Natural killer cell (primary cell): ENCODE measurements around the gene SORBS2. TPM values are rescaled to one million over a fixed set of nuclear protein-coding genes. Genes with fewer than 3 reads are reported as not detected.

Experiments used
- ATAC-seq, 3 donors: fragments of 150-1000 bp in 2 of 3; fragments of 200-7000 bp in 1 of 3; cut with Tn5 transposase; 1 replicate in 1 of 3; 2 replicates in 2 of 3; pipeline ENCODE4 v1.10.0; 2021; ENCODE audit warnings: mild to moderate bottlenecking in 2 of 3, moderate library complexity in 2 of 3
- DNase-seq, 2 donors: peaks; one replicate each; pipeline versions ENCODE4 v3.0.0 to v3.0.0-alpha.2; 2013 to 2021; ENCODE audit warnings: mixed read lengths in 1 of 2
- H3K27ac ChIP-seq: one replicate; pipeline ENCODE4 v1.5.1; 2013; ENCODE audit warnings: mild to moderate bottlenecking, low read length
- H3K27me3 ChIP-seq: one replicate; pipeline ENCODE4 v1.6.1; 2013; ENCODE audit warnings: low read length; ENCODE audit not compliant: control insufficient read depth, insufficient read depth
- H3K36me3 ChIP-seq: one replicate; pipeline ENCODE4 v1.6.1; 2013; ENCODE audit warnings: low read length; ENCODE audit not compliant: control insufficient read depth, insufficient read depth
- H3K4me1 ChIP-seq: one replicate; pipeline ENCODE4 v1.6.1; 2013; ENCODE audit warnings: low read length; ENCODE audit not compliant: control insufficient read depth, insufficient read depth
- H3K4me3 ChIP-seq: one replicate; pipeline ENCODE4 v1.5.1; 2013; ENCODE audit warnings: low read length
- H3K9me3 ChIP-seq: one replicate; pipeline ENCODE4 v1.6.1; 2013; ENCODE audit warnings: low read length; ENCODE audit not compliant: control insufficient read depth, insufficient read depth
- H3K27ac Mint-ChIP-seq, 2 donors: one replicate each; pipeline ENCODE4 v1.8.0; 2022; ENCODE audit warnings: mild to moderate bottlenecking in 2 of 2, mixed read lengths in 2 of 2, moderate library complexity in 1 of 2
- H3K27me3 Mint-ChIP-seq, 2 donors: one replicate each; pipeline ENCODE4 v1.8.0; 2022; ENCODE audit warnings: low read depth in 2 of 2, mixed read lengths in 2 of 2
- H3K36me3 Mint-ChIP-seq: one replicate; pipeline ENCODE4 v1.8.0; 2022; ENCODE audit warnings: mixed read lengths
- H3K4me1 Mint-ChIP-seq, 2 donors: one replicate each; pipeline ENCODE4 v1.8.0; 2022; ENCODE audit warnings: mixed read lengths in 2 of 2
- H3K4me3 Mint-ChIP-seq: one replicate; pipeline ENCODE4 v1.8.0; 2022; ENCODE audit warnings: mild to moderate bottlenecking, moderate library complexity, mixed read lengths
- H3K9me3 Mint-ChIP-seq, 2 donors: one replicate each; pipeline ENCODE4 v1.8.0; 2022; ENCODE audit warnings: mixed read lengths in 2 of 2
- WGBS: methylation state at CpG from one replicate; pipeline ENCODE4 v1.1.7; 2013; ENCODE audit warnings: missing lambda C conversion rate; ENCODE audit not compliant: insufficient coverage; 5-methylcytosine and 5-hydroxymethylcytosine counted together
- intact Hi-C: fragments of 100-400 bp; cut with micrococcal nuclease; formaldehyde crosslinking; loops from one replicate; pipeline ENCODE4 v1.14.2; 2022
- total RNA-seq, 4 donors: library from RNA; stranded (reverse); fragments of 120-200 nt in 1 of 4; gene quantifications; one replicate each; pipeline versions ENCODE4 v1.2.3 to v1.2.4, GENCODE V29; 2013 to 2022
- TF ChIP-seq, protein P1 (sequence below): fragments of 200-600 bp; IDR thresholded peaks from one replicate; pipeline ENCODE4 v1.8.0; 2022; ENCODE audit warnings: antibody characterized with exemption

SORBS2 gene
- total RNA-seq, 3 donors from 2014 or later (not counting 1 experiment from before 2014, with no cell fraction given) = 10.2 to 15.6 (median 13.5) TPM

DNA sequence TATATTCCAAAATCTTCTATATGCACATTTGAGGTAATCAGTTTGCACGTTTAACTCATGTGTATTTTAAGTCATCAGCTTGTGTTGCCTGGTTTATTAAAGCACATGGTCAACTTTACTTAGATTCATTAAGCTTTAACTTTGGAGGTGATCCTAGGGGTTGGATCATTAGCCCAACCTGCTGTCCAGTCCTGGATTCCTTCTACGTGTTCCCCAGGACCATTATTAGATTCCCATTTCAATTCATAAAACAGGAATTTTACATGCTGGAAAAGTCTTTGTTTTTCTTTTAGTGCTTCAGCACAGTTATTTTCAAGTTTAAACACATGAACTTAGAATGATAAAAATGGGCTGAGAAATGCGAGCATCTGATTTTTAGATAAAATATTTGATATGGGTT is 132.5 kb downstream of the SORBS2 start:
- WGBS = 94% methylated on average over 2 of the region's 3 CpGs
- Mint-ChIP-seq H3K4me1 (peaks cover 3% of the 10 kb centered on the region in 2 donors), H3K27ac (no peak overlapping the region), H3K4me3 (no peak overlapping the region), H3K36me3 (no peaks in the 10 kb centered on the region), H3K27me3 (peaks cover 5 to 17% of the 10 kb centered on the region in 2 donors), H3K9me3 (peaks cover 0 to 1% of the 10 kb centered on the region in 2 donors)
- H3K27me3 ChIP-seq = no peaks in the 10 kb centered on the region
- H3K36me3 ChIP-seq = no peaks in the 10 kb centered on the region
- ATAC-seq (no peak), DNase-seq (no peak)
- no peak overlapping the region for H3K4me3 ChIP-seq
- H3K27ac ChIP-seq = no peak overlapping the region
- TF ChIP-seq, protein P1, sequence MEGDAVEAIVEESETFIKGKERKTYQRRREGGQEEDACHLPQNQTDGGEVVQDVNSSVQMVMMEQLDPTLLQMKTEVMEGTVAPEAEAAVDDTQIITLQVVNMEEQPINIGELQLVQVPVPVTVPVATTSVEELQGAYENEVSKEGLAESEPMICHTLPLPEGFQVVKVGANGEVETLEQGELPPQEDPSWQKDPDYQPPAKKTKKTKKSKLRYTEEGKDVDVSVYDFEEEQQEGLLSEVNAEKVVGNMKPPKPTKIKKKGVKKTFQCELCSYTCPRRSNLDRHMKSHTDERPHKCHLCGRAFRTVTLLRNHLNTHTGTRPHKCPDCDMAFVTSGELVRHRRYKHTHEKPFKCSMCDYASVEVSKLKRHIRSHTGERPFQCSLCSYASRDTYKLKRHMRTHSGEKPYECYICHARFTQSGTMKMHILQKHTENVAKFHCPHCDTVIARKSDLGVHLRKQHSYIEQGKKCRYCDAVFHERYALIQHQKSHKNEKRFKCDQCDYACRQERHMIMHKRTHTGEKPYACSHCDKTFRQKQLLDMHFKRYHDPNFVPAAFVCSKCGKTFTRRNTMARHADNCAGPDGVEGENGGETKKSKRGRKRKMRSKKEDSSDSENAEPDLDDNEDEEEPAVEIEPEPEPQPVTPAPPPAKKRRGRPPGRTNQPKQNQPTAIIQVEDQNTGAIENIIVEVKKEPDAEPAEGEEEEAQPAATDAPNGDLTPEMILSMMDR = no peak
- no peaks in the 10 kb centered on the region for H3K9me3 ChIP-seq
- H3K4me1 ChIP-seq = no peaks in the 10 kb centered on the region
- intact Hi-C loops = no loop called here

DNA sequence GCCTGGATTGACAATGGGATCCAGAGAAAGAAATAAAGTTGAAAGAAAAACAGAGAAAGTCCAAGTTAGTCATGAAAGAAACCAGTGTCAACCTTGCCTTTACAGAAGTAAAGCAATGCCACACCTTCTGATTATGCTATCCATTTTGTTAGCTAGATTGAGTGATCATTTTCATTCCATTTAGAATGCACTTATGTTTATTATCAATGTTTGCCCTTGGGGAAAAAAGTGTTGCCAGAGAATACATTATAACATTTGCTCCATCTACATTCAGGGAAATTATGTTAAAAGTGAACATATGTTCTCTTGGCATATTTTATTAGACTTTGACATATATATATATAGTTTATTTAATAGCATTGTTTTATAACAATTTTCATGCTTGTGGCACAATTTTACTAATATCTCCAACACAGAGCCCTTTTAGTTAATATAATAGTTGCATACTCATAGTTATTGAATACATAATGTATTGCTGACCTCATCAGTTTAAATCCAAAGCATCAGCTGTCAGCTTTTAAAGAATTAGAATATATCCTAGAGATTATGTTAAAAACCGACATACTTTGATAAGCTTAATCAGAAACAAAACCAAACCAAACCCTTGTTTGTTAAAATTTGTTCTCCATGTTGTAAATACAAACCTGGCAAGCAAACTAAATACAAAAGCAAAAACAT is 134.2 kb downstream of the SORBS2 start:
- 100% methylated on average over 1 of the region's 1 CpG for WGBS
- Mint-ChIP-seq H3K4me1 (peaks cover 7% of the 10 kb centered on the region in 2 donors), H3K27ac (no peak overlapping the region), H3K27me3 (peaks cover 5 to 17% of the 10 kb centered on the region in 2 donors), H3K9me3 (peaks cover 0 to 6% of the 10 kb centered on the region in 2 donors), H3K4me3 (no peak overlapping the region), H3K36me3 (no peaks in the 10 kb centered on the region)
- no peaks in the 10 kb centered on the region for H3K4me1 ChIP-seq
- H3K9me3 ChIP-seq = no peaks in the 10 kb centered on the region
- TF ChIP-seq, protein P1 = no peak
- H3K4me3 ChIP-seq = no peak overlapping the region
- H3K27me3 ChIP-seq = no peaks in the 10 kb centered on the region
- H3K27ac ChIP-seq = no peak overlapping the region
- H3K36me3 ChIP-seq = no peaks in the 10 kb centered on the region
- intact Hi-C loops = no loop called here
- ATAC-seq = no peak
- DNase-seq = no peak

DNA sequence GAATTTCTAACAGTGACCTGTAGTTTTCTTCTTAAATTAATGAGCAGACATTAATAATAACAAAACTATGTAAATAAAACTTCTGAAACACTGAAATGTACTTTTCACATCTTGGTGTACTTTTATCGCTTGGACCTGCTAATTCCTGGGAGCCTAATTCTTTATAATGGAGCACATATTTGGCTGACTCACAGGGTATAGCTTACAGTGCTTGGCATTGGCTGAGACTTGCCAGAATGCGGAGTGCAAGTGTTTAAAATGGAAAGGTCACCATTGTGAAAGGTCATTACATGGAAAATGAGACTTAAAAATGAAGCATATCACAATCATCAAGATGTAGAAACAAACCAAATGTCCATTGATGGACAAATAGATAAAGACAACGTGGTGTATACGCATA is 139.4 kb downstream of the SORBS2 start:
- H3K4me3 Mint-ChIP-seq = no peak overlapping the region
- peaks cover 7% of the 10 kb centered on the region in 2 donors for H3K4me1 Mint-ChIP-seq
- no peaks in the 10 kb centered on the region for H3K36me3 Mint-ChIP-seq
- TF ChIP-seq, protein P1 = no peak
- intact Hi-C loops = no loop called here
- H3K27ac Mint-ChIP-seq = no peak overlapping the region
- H3K4me1 ChIP-seq = no peaks in the 10 kb centered on the region
- WGBS = 68% methylated on average over 4 of the region's 4 CpGs
- no peaks in the 10 kb centered on the region for H3K27me3 ChIP-seq
- no peak for DNase-seq
- no peak overlapping the region for H3K4me3 ChIP-seq
- no peak for ATAC-seq
- no peak overlapping the region for H3K27ac ChIP-seq
- peaks cover 0 to 6% of the 10 kb centered on the region in 2 donors for H3K9me3 Mint-ChIP-seq
- no peaks in the 10 kb centered on the region for H3K36me3 ChIP-seq
- no peaks in the 10 kb centered on the region for H3K9me3 ChIP-seq
- H3K27me3 Mint-ChIP-seq = no peaks in the 10 kb centered on the region

DNA sequence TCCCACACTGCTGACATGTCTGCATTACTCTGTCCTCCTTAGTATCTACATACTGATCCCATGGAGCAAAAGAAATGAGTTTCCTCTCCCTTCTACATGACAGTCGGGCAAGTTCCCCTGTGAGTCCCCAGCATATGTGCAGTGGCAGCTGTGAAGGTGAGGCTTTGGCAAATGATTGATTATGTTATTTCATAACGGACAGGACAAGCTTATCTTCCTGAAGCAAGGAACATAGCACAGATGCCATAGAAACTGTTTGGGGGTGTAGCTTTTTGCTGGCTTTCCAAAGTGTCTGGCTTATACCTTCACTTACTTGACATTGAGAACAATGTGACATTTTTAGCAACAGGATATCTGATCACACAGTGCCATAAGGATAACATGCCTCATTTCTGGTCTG is 139.8 kb downstream of the SORBS2 start:
- no peaks in the 10 kb centered on the region for H3K27me3 ChIP-seq
- H3K4me3 ChIP-seq = no peak overlapping the region
- DNase-seq (no peak), ATAC-seq (no peak)
- H3K9me3 ChIP-seq = no peaks in the 10 kb centered on the region
- H3K27me3 Mint-ChIP-seq = no peaks in the 10 kb centered on the region
- peaks cover 7% of the 10 kb centered on the region in 2 donors for H3K4me1 Mint-ChIP-seq
- H3K4me3 Mint-ChIP-seq = no peak overlapping the region
- H3K36me3 Mint-ChIP-seq = no peaks in the 10 kb centered on the region
- no peak overlapping the region for H3K27ac Mint-ChIP-seq
- H3K4me1 ChIP-seq = no peaks in the 10 kb centered on the region
- 46% methylated on average over 2 of the region's 2 CpGs for WGBS
- peaks cover 0 to 6% of the 10 kb centered on the region in 2 donors for H3K9me3 Mint-ChIP-seq
- H3K36me3 ChIP-seq = no peaks in the 10 kb centered on the region
- TF ChIP-seq, protein P1 = no peak
- intact Hi-C loops = no loop called here
- no peak overlapping the region for H3K27ac ChIP-seq
